A549 (cell line): ENCODE data around the gene TMEM120B. TPM values are rescaled to one million over a fixed set of nuclear protein-coding genes. Genes with fewer than 3 reads are reported as not detected.

Source experiments
- ATAC-seq, 2 experiments: fragments of 200-7000 bp in 1 of 2; fragments of >200 bp in 1 of 2; cut with Nextera tagmentation in 1 of 2; cut with Tn5 transposase in 1 of 2; 3 replicates each; pipeline versions ENCODE4 v1.8.0 to v1.9.1; 2018 to 2020; ENCODE audit warnings: mild to moderate bottlenecking in 1 of 2, moderate library complexity in 1 of 2
- CTCF ChIA-PET: fragments of 300-600 bp; sonication (Branson Sonifier 250); formaldehyde crosslinking; extraction: SDS; loops from one replicate; lab custom pipeline; 2021; ENCODE audit warnings: antibody characterized with exemption, inconsistent platforms; lab: Yijun Ruan, JAX
- POLR2A ChIA-PET: fragments of 350-600 bp; formaldehyde crosslinking; extraction: SDS; loops from one replicate; lab custom pipeline; 2021; ENCODE audit warnings: antibody characterized with exemption, inconsistent platforms; lab: Yijun Ruan, JAX
- DNase-seq, 2 experiments: peaks; one replicate each; pipeline versions ENCODE4 v3.0.0 to v3.0.0-alpha.2; 2011 to 2016; ENCODE audit warnings: low read depth in 1 of 2, low spot score in 1 of 2
- FAIRE-seq: peaks from 2 replicates; lab custom pipeline; 2011; peaks lifted over from hg19 to GRCh38; lab: Jason Lieb, UNC
- H3K27ac ChIP-seq, 2 experiments: fragments of >200 bp; sonication (Bioruptor Twin); formaldehyde crosslinking; 3 replicates each; pipeline ENCODE4 v1.5.1; 2016 to 2017
- H3K4me1 ChIP-seq: fragments of >200 bp; sonication (Bioruptor Twin); formaldehyde crosslinking; 3 replicates; pipeline ENCODE4 v1.6.1; 2016
- H3K4me2 ChIP-seq: fragments of >200 bp; sonication (Bioruptor Twin); formaldehyde crosslinking; 3 replicates; pipeline ENCODE4 v1.6.1; 2016
- H3K4me3 ChIP-seq: fragments of >200 bp; sonication (Bioruptor Twin); formaldehyde crosslinking; 3 replicates; pipeline ENCODE4 v1.5.1; 2016
- H3K9me3 ChIP-seq: fragments of >200 bp; sonication (Bioruptor Twin); formaldehyde crosslinking; 3 replicates; pipeline ENCODE4 v1.6.1; 2016
- CHD4 ChIP-seq: fragments of 200-600 bp; sonication (generic); IDR thresholded peaks from 2 replicates; pipeline ENCODE4 v1.6.1; 2016; ENCODE audit warnings: antibody characterized with exemption, mild to moderate bottlenecking, borderline replicate concordance
- E2F6 ChIP-seq: IDR thresholded peaks from 2 replicates; pipeline ENCODE4 v1.6.1; 2012; ENCODE audit warnings: low read depth, borderline replicate concordance
- EHMT2 ChIP-seq: fragments of 200-600 bp; sonication (generic); IDR thresholded peaks from 2 replicates; pipeline ENCODE4 v1.6.1; 2016; ENCODE audit warnings: antibody characterized with exemption, low read depth, mild to moderate bottlenecking, moderate library complexity
- ESRRA ChIP-seq: fragments of 150-350 bp; IDR thresholded peaks from 2 replicates; pipeline ENCODE4 v1.6.1; 2014; ENCODE audit warnings: mild to moderate bottlenecking, low read length, borderline replicate concordance
- FOSB ChIP-seq: fragments of 250-450 bp; sonication (Bioruptor Pico); IDR thresholded peaks from 2 replicates; pipeline ENCODE4 v1.5.0; 2020; ENCODE audit warnings: mild to moderate bottlenecking, moderate library complexity
- FOSL2 ChIP-seq, 2 experiments: fragments of 450-650 bp in 1 of 2; fragments of >200 bp in 1 of 2; sonication (Bioruptor Twin) in 1 of 2; formaldehyde crosslinking; IDR thresholded peaks; 2 replicates each; pipeline versions ENCODE4 v1.5.0 to v1.6.1; 2016 to 2020; ENCODE audit warnings: mild to moderate bottlenecking in 1 of 2, moderate library complexity in 1 of 2
- HDAC2 ChIP-seq: fragments of 200-600 bp; sonication (generic); IDR thresholded peaks from 2 replicates; pipeline ENCODE4 v1.6.1; 2016
- HEYL ChIP-seq: fragments of 250-450 bp; sonication (Bioruptor Pico); IDR thresholded peaks from 2 replicates; pipeline ENCODE4 v1.8.0; 2021; ENCODE audit warnings: mild to moderate bottlenecking, moderate library complexity
- HOXA7 ChIP-seq: fragments of 250-450 bp; sonication (Bioruptor Pico); IDR thresholded peaks from 2 replicates; pipeline ENCODE4 v1.5.0; 2020; ENCODE audit warnings: mild to moderate bottlenecking, moderate library complexity
- HOXB5 ChIP-seq: fragments of 250-450 bp; sonication (Bioruptor Pico); IDR thresholded peaks from 2 replicates; pipeline ENCODE4 v1.5.0; 2020; ENCODE audit warnings: mild to moderate bottlenecking, moderate library complexity
- JUN ChIP-seq, 2 experiments: fragments of >200 bp; sonication (Bioruptor Twin); formaldehyde crosslinking; IDR thresholded peaks; 2 replicates in 1 of 2; 3 replicates in 1 of 2; pipeline ENCODE4 v1.6.1; 2016 to 2017
- KDM1A ChIP-seq: fragments of 200-600 bp; sonication (generic); IDR thresholded peaks from 2 replicates; pipeline ENCODE4 v1.6.1; 2016; ENCODE audit warnings: low read depth, mild to moderate bottlenecking
- KDM5A ChIP-seq: fragments of 200-600 bp; sonication (generic); IDR thresholded peaks from 2 replicates; pipeline ENCODE4 v1.6.1; 2016; ENCODE audit warnings: antibody characterized with exemption, mild to moderate bottlenecking
- NR3C1 ChIP-seq: fragments of >200 bp; sonication (Bioruptor Twin); formaldehyde crosslinking; IDR thresholded peaks from 3 replicates; pipeline ENCODE4 v1.6.1; 2017
- PHF8 ChIP-seq: fragments of 200-600 bp; sonication (generic); IDR thresholded peaks from 2 replicates; pipeline ENCODE4 v1.6.1; 2016; ENCODE audit warnings: low read depth, mild to moderate bottlenecking, antibody characterized with exemption, moderate library complexity, borderline replicate concordance
- POLR2AphosphoS2 ChIP-seq: conservative IDR thresholded peaks from 2 replicates; pipeline ENCODE4 v1.6.1; 2012; ENCODE audit warnings: low read length, improper control_type of control experiment, inconsistent platforms
- RAD21 ChIP-seq, 2 experiments: fragments of >200 bp in 1 of 2; sonication (Bioruptor Twin) in 1 of 2; formaldehyde crosslinking in 1 of 2; IDR thresholded peaks in 1 of 2; conservative IDR thresholded peaks in 1 of 2; 2 replicates in 1 of 2; 3 replicates in 1 of 2; pipeline ENCODE4 v1.6.1; 2012 to 2018; ENCODE audit warnings: inconsistent platforms in 1 of 2
- RCOR1 ChIP-seq: fragments of 150-350 bp; IDR thresholded peaks from 2 replicates; pipeline ENCODE4 v1.6.1; 2014; ENCODE audit warnings: antibody characterized with exemption, low read length, low read depth
- RNF2 ChIP-seq: fragments of 200-600 bp; sonication (generic); IDR thresholded peaks from 2 replicates; pipeline ENCODE4 v1.6.1; 2016; ENCODE audit warnings: low read depth, mild to moderate bottlenecking, antibody characterized with exemption, moderate library complexity, borderline replicate concordance
- TFCP2L1 ChIP-seq: fragments of 250-450 bp; sonication (Bioruptor Pico); IDR thresholded peaks from 2 replicates; pipeline ENCODE4 v1.5.0; 2021; ENCODE audit warnings: mild to moderate bottlenecking
- ZC3H11A ChIP-seq: fragments of 450-650 bp; IDR thresholded peaks from 2 replicates; pipeline ENCODE4 v1.6.1; 2014; ENCODE audit warnings: antibody characterized with exemption, mild to moderate bottlenecking
- ZFP36 ChIP-seq: fragments of 450-650 bp; IDR thresholded peaks from 2 replicates; pipeline ENCODE4 v1.6.1; 2014; ENCODE audit warnings: borderline replicate concordance; ENCODE audit not compliant: partially characterized antibody
- WGBS: methylation state at CpG from one replicate; pipeline ENCODE4 v1.1.6; 2017; ENCODE audit errors: missing lambda C conversion rate; 5-methylcytosine and 5-hydroxymethylcytosine counted together
- polyA plus RNA-seq, 4 experiments: library from polyadenylated mRNA; depleted of rRNA in 3 of 4; stranded (reverse); fragments of >200 nt; fragmentation: RNase III in 1 of 4; extraction: RNeasy Plus Mini Kit Qiagen cat#74134 plus additional on column Dnase treatment in 1 of 4; gene quantifications; 2 replicates in 3 of 4; 3 replicates in 1 of 4; pipeline ENCODE4 v1.2.3, GENCODE V29; 2011 to 2017
- TF ChIP-seq, protein P1 (sequence below): fragments of 250-450 bp; sonication (Bioruptor Pico); IDR thresholded peaks from 2 replicates; pipeline ENCODE4 v1.5.0; 2021; ENCODE audit warnings: mild to moderate bottlenecking, moderate library complexity, borderline replicate concordance
- TF ChIP-seq, protein P2 (sequence below): IDR thresholded peaks from 2 replicates; pipeline ENCODE4 v1.6.1; 2012
- TF ChIP-seq, protein P3 (sequence below): fragments of >200 bp; sonication (Bioruptor Twin); formaldehyde crosslinking; IDR thresholded peaks from 3 replicates; pipeline ENCODE4 v1.5.1; 2016

Gene TMEM120B
- polyA plus RNA-seq, 2 of the 4 experiments (the other 2 are of a cell fraction), result 10.6 to 13.2 TPM

GRCh38 chr12:121811434-121812319 lies 99.1 kb downstream of the TMEM120B start (continued):
- TF ChIP-seq HOXA7 (CRISPR knock-in tag) (no peak), EHMT2 (no peak), E2F6 (peak; percentile 40; the same call in 1 of the 2 replicates), ZFP36 (no peak), RNF2 (0 out of 2 replicates have a peak, but pooled peaks have one; percentile 47), POLR2AphosphoS2 (no peak), HOXB5 (CRISPR knock-in tag) (no peak), FOSB (no peak)
- TF ChIP-seq, protein P1, sequence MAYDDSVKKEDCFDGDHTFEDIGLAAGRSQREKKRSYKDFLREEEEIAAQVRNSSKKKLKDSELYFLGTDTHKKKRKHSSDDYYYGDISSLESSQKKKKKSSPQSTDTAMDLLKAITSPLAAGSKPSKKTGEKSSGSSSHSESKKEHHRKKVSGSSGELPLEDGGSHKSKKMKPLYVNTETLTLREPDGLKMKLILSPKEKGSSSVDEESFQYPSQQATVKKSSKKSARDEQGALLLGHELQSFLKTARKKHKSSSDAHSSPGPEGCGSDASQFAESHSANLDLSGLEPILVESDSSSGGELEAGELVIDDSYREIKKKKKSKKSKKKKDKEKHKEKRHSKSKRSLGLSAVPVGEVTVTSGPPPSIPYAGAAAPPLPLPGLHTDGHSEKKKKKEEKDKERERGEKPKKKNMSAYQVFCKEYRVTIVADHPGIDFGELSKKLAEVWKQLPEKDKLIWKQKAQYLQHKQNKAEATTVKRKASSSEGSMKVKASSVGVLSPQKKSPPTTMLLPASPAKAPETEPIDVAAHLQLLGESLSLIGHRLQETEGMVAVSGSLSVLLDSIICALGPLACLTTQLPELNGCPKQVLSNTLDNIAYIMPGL (CRISPR knock-in tag), result no peak
- TF ChIP-seq, protein P2, sequence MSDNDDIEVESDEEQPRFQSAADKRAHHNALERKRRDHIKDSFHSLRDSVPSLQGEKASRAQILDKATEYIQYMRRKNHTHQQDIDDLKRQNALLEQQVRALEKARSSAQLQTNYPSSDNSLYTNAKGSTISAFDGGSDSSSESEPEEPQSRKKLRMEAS, result peak; percentile 27

DNA sequence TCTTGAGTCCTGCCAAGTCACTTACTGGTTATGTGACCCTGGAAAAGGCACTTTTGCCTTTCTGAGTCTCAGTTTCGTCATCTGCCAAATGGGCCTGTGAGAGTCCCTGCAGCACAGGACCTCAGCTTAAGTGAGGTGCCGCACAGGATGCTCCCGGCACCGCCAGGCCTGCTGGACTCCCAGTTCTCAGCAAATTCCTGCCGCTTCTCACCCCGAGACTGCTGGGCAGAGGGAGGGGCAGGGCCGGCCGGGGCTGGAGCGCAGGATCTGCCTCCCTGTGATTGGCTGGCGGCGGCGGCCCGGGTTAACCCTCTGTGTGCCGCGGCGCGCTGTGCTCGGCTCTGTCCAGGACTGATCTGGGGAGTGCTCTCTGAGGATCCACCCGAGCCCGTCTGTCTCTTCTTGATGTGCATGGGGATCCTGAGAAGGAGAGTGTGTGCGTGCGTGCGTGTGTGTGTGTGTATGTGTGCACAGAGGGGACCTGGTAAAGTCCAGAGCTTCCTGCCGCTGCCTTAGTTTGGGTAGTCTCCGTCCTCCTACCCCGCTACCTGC lies 99.8 kb downstream of the TMEM120B start:
- peaks cover 32% of the 10 kb centered on the region for H3K4me1 ChIP-seq
- peak; percentile 100 for TF ChIP-seq KDM1A
- 0 out of 2 replicates have a peak, but pooled peaks have one; percentile 45 for TF ChIP-seq TFCP2L1
- no peak for TF ChIP-seq FOSL2 (IDR thresholded peaks at IDR 0.05)
- no peak for TF ChIP-seq FOSL2 (CRISPR knock-in tag; IDR thresholded peaks at IDR 0.05)
- TF ChIP-seq PHF8, result no peak
- TF ChIP-seq ZFP36, result peak; percentile 50
- TF ChIP-seq CHD4, result peak; percentile 96
- TF ChIP-seq RAD21 (conservative IDR thresholded peaks at IDR 0.05 in 1 of 2, IDR thresholded peaks at IDR 0.05 in 1 of 2), result peak in 1 of 2 experiments; percentile 22; a peak in 1 of 5 replicates
- TF ChIP-seq NR3C1, result no peak
- TF ChIP-seq, protein P3, sequence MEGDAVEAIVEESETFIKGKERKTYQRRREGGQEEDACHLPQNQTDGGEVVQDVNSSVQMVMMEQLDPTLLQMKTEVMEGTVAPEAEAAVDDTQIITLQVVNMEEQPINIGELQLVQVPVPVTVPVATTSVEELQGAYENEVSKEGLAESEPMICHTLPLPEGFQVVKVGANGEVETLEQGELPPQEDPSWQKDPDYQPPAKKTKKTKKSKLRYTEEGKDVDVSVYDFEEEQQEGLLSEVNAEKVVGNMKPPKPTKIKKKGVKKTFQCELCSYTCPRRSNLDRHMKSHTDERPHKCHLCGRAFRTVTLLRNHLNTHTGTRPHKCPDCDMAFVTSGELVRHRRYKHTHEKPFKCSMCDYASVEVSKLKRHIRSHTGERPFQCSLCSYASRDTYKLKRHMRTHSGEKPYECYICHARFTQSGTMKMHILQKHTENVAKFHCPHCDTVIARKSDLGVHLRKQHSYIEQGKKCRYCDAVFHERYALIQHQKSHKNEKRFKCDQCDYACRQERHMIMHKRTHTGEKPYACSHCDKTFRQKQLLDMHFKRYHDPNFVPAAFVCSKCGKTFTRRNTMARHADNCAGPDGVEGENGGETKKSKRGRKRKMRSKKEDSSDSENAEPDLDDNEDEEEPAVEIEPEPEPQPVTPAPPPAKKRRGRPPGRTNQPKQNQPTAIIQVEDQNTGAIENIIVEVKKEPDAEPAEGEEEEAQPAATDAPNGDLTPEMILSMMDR, result peak; percentile 39; the same call in 2 of the 3 replicates
- TF ChIP-seq, protein P2, result 0 out of 2 replicates have a peak, but pooled peaks have one; percentile 15
- TF ChIP-seq HDAC2, result peak; percentile 99
- TF ChIP-seq KDM5A, result peak; percentile 55
- no peak for TF ChIP-seq ZC3H11A
- TF ChIP-seq JUN (IDR thresholded peaks at IDR 0.05), result 0 out of 5 replicates have a peak, but pooled peaks of 1 of the 2 experiments have one; percentile 54
- TF ChIP-seq HEYL, result no peak
- TF ChIP-seq RCOR1, result peak; percentile 97
- 0 out of 2 replicates have a peak, but pooled peaks have one; percentile 18 for TF ChIP-seq ESRRA
- ATAC-seq (peak; percentile 69 to 87), DNase-seq (peak; percentile 82 to 92), FAIRE-seq (no peak)
- H3K27ac ChIP-seq, result peak overlapping the region; percentile 74 to 85
- ChIA-PET POLR2A (interaction anchor here (0.5 to 2.9 kb wide), 7 partner anchors 10 to 524 kb away, joined by 3 to 43 read pairs (median 5); partner anchors contain the start of genes PSMD9, RHOF and SETD1B), CTCF (interaction anchor here (0.6 to 72.2 kb wide), 29 partner anchors 2 to 276 kb away, joined by 3 to 2657 read pairs (median 3); partner anchors contain the start of genes PSMD9, RHOF and SETD1B)
- H3K4me2 ChIP-seq, result peak overlapping the region; percentile 97
- peak overlapping the region; percentile 53 for H3K4me3 ChIP-seq
- WGBS, result 61% methylated on average over 6 of the region's 26 CpGs
- no peaks in the 10 kb centered on the region for H3K9me3 ChIP-seq
